Activated CD4-positive, alpha-beta T cell treated with anti-CD3 and anti-CD28 coated beads for 36 hours (primary cell): ENCODE measurements around the gene RAD51B. TPM values are rescaled to one million over a fixed set of nuclear protein-coding genes. Genes with fewer than 3 reads are reported as not detected.

Source experiments
- ATAC-seq: fragments of 200-7000 bp; cut with Tn5 transposase; one replicate; pipeline ENCODE4 v1.10.0; 2021; ENCODE audit warnings: mild to moderate bottlenecking, moderate library complexity
- CTCF ChIA-PET: fragments of 350-600 bp; sonication (Branson Sonifier 250); formaldehyde crosslinking; loops from one replicate; lab custom pipeline; 2021; ENCODE audit warnings: antibody characterized with exemption; lab: Charles Lee
- POLR2A ChIA-PET: fragments of 350-600 bp; sonication (Branson Sonifier 250); formaldehyde crosslinking; loops from one replicate; lab custom pipeline; 2021; ENCODE audit warnings: antibody characterized with exemption, inconsistent platforms; lab: Charles Lee
- DNase-seq: peaks from one replicate; pipeline ENCODE4 v3.0.0-alpha.2; 2020
- H3K27ac Mint-ChIP-seq: one replicate; pipeline ENCODE4 v1.8.0; 2021; ENCODE audit warnings: mixed read lengths
- H3K27me3 Mint-ChIP-seq: one replicate; pipeline ENCODE4 v1.8.0; 2021; ENCODE audit warnings: mixed read lengths
- H3K36me3 Mint-ChIP-seq: one replicate; pipeline ENCODE4 v1.8.0; 2021; ENCODE audit warnings: low read depth, mixed read lengths
- H3K4me1 Mint-ChIP-seq: one replicate; pipeline ENCODE4 v1.8.0; 2021; ENCODE audit warnings: mixed read lengths
- H3K4me3 Mint-ChIP-seq: one replicate; pipeline ENCODE4 v1.8.0; 2021; ENCODE audit warnings: mild to moderate bottlenecking, moderate library complexity, mixed read lengths
- H3K9me3 Mint-ChIP-seq: one replicate; pipeline ENCODE4 v1.8.0; 2021; ENCODE audit warnings: low read depth, mixed read lengths
- intact Hi-C, 2 experiments: fragments of 100-400 bp; cut with DNase I in 1 of 2; cut with micrococcal nuclease in 1 of 2; formaldehyde crosslinking; loops; one replicate each; pipeline versions ENCODE4 v1.14.2 to v1.15.1; 2022 to 2024; cut with DNase I, micrococcal nuclease
- total RNA-seq, 2 experiments: library from RNA; stranded (reverse); gene quantifications; one replicate each; pipeline ENCODE4 v1.2.3, GENCODE V29; 2021

The RAD51B gene
- total RNA-seq, 2 experiments from 2014 or later, result 26.4 to 39.9 TPM

DNA sequence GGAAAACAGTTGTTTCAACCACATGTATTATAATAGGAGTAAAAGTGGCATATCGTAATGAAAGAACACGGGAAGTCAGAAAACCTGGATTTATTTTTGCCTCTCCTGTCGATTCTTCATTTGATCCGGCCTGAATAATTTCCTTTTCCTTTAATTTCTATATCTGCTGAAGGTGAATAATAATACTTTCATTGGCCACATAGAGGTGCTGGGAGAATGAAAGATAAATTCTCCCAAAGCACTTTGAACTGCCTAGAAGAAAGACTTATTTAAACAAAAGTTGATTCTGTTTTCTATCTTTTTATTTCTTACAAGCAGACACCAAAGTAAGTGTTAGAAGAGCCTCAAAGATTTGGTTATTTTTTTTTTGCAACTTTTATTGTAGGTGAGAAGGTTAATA lies 339.1 kb downstream of the RAD51B start:
- Mint-ChIP-seq H3K27me3 (no peaks in the 10 kb centered on the region), H3K27ac (no peak overlapping the region), H3K9me3 (peaks cover 7% of the 10 kb centered on the region), H3K36me3 (peaks cover 1% of the 10 kb centered on the region), H3K4me1 (peaks cover 2% of the 10 kb centered on the region), H3K4me3 (no peak overlapping the region)
- DNase-seq (no peak), ATAC-seq (no peak)
- POLR2A ChIA-PET, result no interaction called here
- CTCF ChIA-PET, result interaction anchor here (1.0 kb wide), 1 partner anchor 89 kb away, joined by 3 read pairs; no protein-coding TSS in a partner anchor
- intact Hi-C loops, result no loop called here

- Mint-ChIP-seq H3K27me3 (no peaks in the 10 kb centered on the region), H3K36me3 (no peaks in the 10 kb centered on the region), H3K9me3 (no peaks in the 10 kb centered on the region), H3K27ac (no peak overlapping the region), H3K4me3 (no peak overlapping the region), H3K4me1 (peaks cover 2% of the 10 kb centered on the region)
- intact Hi-C loops, result no loop called here
- ATAC-seq (no peak), DNase-seq (no peak)
- CTCF ChIA-PET, result interaction anchor here (1.1 to 1.5 kb wide), 2 partner anchors 9 to 83 kb away, joined by 3 to 4 read pairs; no protein-coding TSS in a partner anchor
- POLR2A ChIA-PET, result interaction anchor here (0.6 to 0.7 kb wide), 2 partner anchors 218 to 355 kb away, joined by 4 to 6 read pairs; no protein-coding TSS in a partner anchor
These were observed 340.4 kb downstream of the RAD51B start for GRCh38 chr14:68159701-68160633.

DNA sequence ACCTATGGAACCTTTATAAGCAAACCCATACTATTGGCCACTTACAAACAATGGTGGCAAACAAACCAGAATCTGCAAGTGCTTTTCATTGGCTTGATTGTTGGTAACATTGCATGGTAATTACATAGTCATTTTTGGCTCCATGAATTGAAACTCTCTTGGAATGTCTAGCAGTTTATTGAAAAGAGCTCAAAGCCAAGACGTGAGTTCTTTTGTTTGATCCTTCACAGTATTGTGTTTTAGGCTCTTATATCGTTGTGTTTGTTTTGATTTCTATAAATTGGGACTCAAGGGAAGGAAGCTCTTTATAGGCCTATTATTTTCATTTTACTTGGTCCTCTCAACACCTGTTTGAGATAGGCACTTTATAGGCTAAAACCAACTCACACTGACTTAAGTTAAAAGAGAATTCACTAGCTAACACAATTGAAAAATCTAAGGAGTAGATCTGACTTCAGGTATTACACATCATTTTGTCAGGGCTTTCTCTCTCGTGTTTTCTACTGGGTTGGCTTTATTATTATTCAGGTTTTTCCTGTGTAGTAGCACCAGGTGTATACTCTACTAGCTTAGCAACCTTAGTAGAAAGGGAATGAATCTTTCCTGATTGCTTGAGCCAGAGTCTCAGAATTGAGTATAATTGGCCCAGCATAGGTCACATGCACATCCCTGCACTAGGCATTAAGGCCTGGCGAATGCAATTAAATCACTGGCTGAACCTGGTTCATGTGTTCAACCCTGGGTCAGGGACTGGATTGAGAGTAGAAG lies 341.4 kb downstream of the RAD51B start:
- intact Hi-C loops, result no loop called here
- DNase-seq, result no peak
- peaks cover 2% of the 10 kb centered on the region for H3K4me1 Mint-ChIP-seq
- no peak overlapping the region for H3K27ac Mint-ChIP-seq
- CTCF ChIA-PET, result interaction anchor here (1.1 to 1.5 kb wide), 2 partner anchors 10 to 82 kb away, joined by 3 to 4 read pairs; no protein-coding TSS in a partner anchor
- H3K27me3 Mint-ChIP-seq, result no peaks in the 10 kb centered on the region
- POLR2A ChIA-PET, result no interaction called here
- ATAC-seq, result no peak
- H3K9me3 Mint-ChIP-seq, result no peaks in the 10 kb centered on the region
- no peak overlapping the region for H3K4me3 Mint-ChIP-seq
- H3K36me3 Mint-ChIP-seq, result no peaks in the 10 kb centered on the region

DNA sequence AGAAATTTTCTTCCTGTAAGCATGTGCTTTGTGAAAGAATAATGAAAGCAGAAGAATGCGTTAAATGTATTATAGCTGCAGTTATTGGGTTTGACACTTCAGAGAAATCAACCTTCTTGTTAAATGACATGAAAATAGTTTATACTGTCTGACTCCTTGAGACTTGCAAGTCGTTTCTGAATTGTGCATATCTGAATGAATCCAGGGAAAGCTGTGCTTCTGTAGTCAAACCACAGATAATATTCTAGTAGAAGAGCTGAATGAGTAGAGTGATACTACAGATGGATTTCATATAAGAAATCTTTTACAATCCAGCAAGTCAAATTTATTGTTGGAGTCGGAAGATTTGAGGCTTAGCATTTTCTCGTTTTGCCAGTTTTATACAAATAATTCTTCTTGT lies 343.3 kb downstream of the RAD51B start:
- H3K27ac Mint-ChIP-seq, result no peak overlapping the region
- H3K9me3 Mint-ChIP-seq, result no peaks in the 10 kb centered on the region
- ChIA-PET POLR2A (no interaction called here), CTCF (no interaction called here)
- H3K36me3 Mint-ChIP-seq, result no peaks in the 10 kb centered on the region
- H3K4me3 Mint-ChIP-seq, result no peak overlapping the region
- intact Hi-C loops, result no loop called here
- DNase-seq (no peak), ATAC-seq (no peak)
- no peaks in the 10 kb centered on the region for H3K27me3 Mint-ChIP-seq
- H3K4me1 Mint-ChIP-seq, result peaks cover 1% of the 10 kb centered on the region

DNA sequence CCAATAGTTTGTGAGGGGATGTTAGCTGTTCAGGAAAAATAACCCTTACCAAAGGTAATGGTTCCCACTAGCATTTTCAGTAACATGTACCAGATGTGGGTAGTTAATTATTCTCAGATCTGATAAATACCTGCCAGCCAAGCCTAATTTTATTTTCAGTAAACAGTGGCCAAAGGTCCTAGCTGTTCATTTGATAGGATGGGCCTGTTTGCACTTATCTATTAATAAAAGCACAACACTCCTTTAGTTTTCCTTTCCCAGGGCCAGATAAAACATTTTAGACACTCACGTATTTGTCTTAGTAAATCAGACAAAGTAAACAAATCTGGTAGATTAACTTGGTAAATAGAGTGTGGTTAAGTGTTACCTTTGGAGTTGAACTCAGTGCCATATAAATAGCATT lies 345.1 kb downstream of the RAD51B start:
- DNase-seq (no peak), ATAC-seq (no peak)
- Mint-ChIP-seq H3K4me1 (no peaks in the 10 kb centered on the region), H3K4me3 (no peak overlapping the region), H3K27me3 (no peaks in the 10 kb centered on the region), H3K36me3 (no peaks in the 10 kb centered on the region), H3K9me3 (no peaks in the 10 kb centered on the region), H3K27ac (no peak overlapping the region)
- intact Hi-C loops, result no loop called here
- CTCF ChIA-PET, result no interaction called here
- POLR2A ChIA-PET, result no interaction called here

GRCh38 chr14:68165274-68165843 lies 345.8 kb downstream of the RAD51B start:
- Mint-ChIP-seq H3K27me3 (no peaks in the 10 kb centered on the region), H3K9me3 (no peaks in the 10 kb centered on the region), H3K27ac (no peak overlapping the region), H3K4me1 (no peaks in the 10 kb centered on the region), H3K4me3 (no peak overlapping the region), H3K36me3 (no peaks in the 10 kb centered on the region)
- ChIA-PET POLR2A (interaction anchor here (0.6 kb wide), 1 partner anchor 666 kb away, joined by 3 read pairs; no protein-coding TSS in a partner anchor), CTCF (no interaction called here)
- intact Hi-C loops, result no loop called here
- no peak for ATAC-seq
- no peak for DNase-seq

DNA sequence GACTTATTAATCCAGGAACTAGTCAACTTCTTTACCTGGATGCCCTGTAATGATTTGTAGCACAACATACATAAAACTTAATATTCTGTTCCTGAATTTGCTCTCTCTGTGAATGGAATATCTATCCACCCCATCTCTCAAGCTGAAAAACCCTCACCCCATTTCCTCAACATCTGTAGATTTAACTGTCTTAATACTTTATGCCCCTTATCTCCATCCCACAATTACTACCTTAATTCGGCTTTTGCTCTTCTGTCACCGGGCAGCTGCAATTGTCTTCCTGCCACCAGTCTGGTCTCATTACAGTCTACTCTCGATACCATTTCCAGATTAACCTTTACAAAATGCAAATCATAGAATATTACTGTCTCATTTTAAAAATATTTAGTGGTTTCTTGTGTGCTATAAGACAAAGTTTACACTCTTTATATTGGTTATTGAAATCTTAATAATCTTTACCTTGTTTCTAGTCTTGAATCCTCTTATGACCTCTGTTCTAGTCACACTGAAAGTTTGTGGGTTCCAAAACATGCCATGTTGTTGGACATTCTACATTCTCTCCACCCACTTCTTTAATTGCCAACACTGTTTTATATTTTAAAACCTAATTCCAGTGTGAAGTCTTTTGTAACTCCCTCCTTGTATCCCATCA lies 347.3 kb downstream of the RAD51B start:
- ATAC-seq (no peak), DNase-seq (no peak)
- no peaks in the 10 kb centered on the region for H3K27me3 Mint-ChIP-seq
- no peak overlapping the region for H3K27ac Mint-ChIP-seq
- POLR2A ChIA-PET, result no interaction called here
- no peaks in the 10 kb centered on the region for H3K4me1 Mint-ChIP-seq
- CTCF ChIA-PET, result interaction anchor here (0.6 to 0.7 kb wide), 3 partner anchors 21 to 1050 kb away, joined by 3 read pairs; no protein-coding TSS in a partner anchor
- no peaks in the 10 kb centered on the region for H3K36me3 Mint-ChIP-seq
- intact Hi-C loops, result no loop called here
- no peaks in the 10 kb centered on the region for H3K9me3 Mint-ChIP-seq
- H3K4me3 Mint-ChIP-seq, result no peak overlapping the region

DNA sequence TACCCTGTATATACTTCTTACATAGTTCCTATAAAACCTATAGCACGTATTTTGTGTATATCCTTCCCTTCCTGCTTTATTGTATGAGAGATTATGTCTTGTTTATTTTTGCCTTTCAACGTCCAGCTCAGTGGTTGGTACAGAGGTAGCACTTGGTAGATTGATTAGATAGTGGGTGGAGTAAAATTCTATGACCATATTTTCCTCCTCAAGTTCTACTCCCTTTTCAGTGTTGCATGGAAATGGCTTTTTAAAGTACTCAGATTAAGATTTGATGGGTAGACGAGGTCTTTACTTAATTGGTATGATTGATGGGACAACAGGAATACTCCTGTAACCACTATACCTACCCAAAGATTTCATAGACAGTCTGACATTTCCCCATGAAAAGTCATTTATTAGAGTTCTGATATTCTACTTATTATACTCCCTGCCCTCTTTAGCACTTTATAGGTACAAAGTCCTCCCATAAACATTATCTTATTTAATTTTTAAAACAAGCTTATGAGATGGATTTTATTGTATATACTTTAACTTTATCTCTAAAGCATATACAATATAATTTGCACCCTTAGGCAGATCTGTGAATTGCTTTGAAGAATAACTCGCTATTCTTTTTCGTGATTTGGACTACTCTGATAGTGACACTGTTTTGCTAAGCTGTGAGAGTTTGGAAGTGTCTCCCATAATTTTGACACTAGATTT lies 348.0 kb downstream of the RAD51B start:
- Mint-ChIP-seq H3K9me3 (no peaks in the 10 kb centered on the region), H3K4me3 (no peak overlapping the region), H3K27ac (no peak overlapping the region), H3K27me3 (no peaks in the 10 kb centered on the region), H3K36me3 (no peaks in the 10 kb centered on the region), H3K4me1 (no peaks in the 10 kb centered on the region)
- ATAC-seq (no peak), DNase-seq (no peak)
- ChIA-PET POLR2A (no interaction called here), CTCF (no interaction called here)
- intact Hi-C loops, result no loop called here

DNA sequence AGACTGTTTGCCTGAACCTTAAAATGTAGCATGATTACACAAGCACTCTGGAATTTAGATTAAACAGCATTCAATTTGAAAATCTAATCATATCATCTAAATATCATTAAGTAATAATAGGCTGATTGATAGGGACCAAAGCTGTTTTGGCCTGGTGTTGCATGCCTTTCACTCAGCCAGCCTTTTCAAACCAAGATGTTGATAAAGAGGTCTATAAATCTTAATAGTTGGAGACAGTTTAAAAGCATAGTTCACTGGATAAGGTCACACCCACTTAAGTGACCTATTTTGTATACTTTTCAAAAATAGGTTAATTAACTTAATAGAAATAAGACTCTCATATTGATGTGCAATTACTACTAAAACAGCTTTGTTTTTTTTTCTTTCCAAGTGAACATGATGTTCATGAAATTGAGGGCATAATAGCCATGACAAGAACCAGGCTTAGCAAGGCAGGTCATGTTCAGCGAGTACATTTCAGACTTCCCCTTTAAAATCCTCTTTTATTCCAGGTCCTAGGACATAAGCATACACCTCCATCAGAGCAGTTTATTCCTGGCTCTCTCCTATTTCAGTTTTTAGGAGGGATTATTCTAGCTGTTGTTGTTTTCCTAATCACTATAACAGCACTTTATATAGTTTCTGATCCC lies 349.0 kb downstream of the RAD51B start:
- DNase-seq (no peak), ATAC-seq (no peak)
- POLR2A ChIA-PET, result no interaction called here
- no peak overlapping the region for H3K27ac Mint-ChIP-seq
- H3K4me3 Mint-ChIP-seq, result no peak overlapping the region
- H3K9me3 Mint-ChIP-seq, result no peaks in the 10 kb centered on the region
- no peaks in the 10 kb centered on the region for H3K27me3 Mint-ChIP-seq
- intact Hi-C loops, result no loop called here
- CTCF ChIA-PET, result no interaction called here
- H3K4me1 Mint-ChIP-seq, result no peaks in the 10 kb centered on the region
- H3K36me3 Mint-ChIP-seq, result no peaks in the 10 kb centered on the region

- ATAC-seq, result no peak
- Mint-ChIP-seq H3K4me1 (no peaks in the 10 kb centered on the region), H3K9me3 (no peaks in the 10 kb centered on the region)
These were observed 352.6 kb downstream of the RAD51B start for GRCh38 chr14:68172216-68172615.

More at GRCh38 chr14:68172216-68172615, 352.6 kb downstream of the RAD51B start:
- Mint-ChIP-seq H3K4me3 (no peak overlapping the region), H3K27ac (no peak overlapping the region), H3K27me3 (no peaks in the 10 kb centered on the region), H3K36me3 (peaks cover 4% of the 10 kb centered on the region)
- ChIA-PET POLR2A (no interaction called here), CTCF (interaction anchor here (0.6 kb wide), 1 partner anchor 100 kb away, joined by 3 read pairs; no protein-coding TSS in a partner anchor)
- DNase-seq, result no peak
- intact Hi-C loops, result no loop called here
